CD4-positive, alpha-beta memory T cell (primary cell): ENCODE measurements around the gene TDRD15. TPM values are rescaled to one million over a fixed set of nuclear protein-coding genes. Genes with fewer than 3 reads are reported as not detected.
"Not testable (repeated sequence)": the region's sequence is repeated elsewhere in the genome, so short reads cannot be mapped to it uniquely, and the experiment has no call there.

ENCODE experiments used
- CTCF ChIA-PET: fragments of 350-600 bp; sonication (Branson Sonifier 250); formaldehyde crosslinking; loops from one replicate; lab custom pipeline; 2021; ENCODE audit warnings: inconsistent platforms; ENCODE audit not compliant: partially characterized antibody; lab: Charles Lee
- POLR2A ChIA-PET: fragments of 350-600 bp; sonication (Branson Sonifier 250); formaldehyde crosslinking; loops from one replicate; lab custom pipeline; 2021; ENCODE audit not compliant: partially characterized antibody; lab: Charles Lee
- DNase-seq, 5 donors: peaks; one replicate each; pipeline versions ENCODE4 v3.0.0 to v3.0.0-alpha.2; 2020 to 2022; ENCODE audit warnings: mixed read lengths in 1 of 5
- H3K27ac ChIP-seq: one replicate; pipeline ENCODE4 v1.7.0; 2013; ENCODE audit warnings: low read depth, low read length
- H3K27me3 ChIP-seq: 2 replicates; pipeline ENCODE4 v1.7.0; 2013; ENCODE audit warnings: mild to moderate bottlenecking, low read length, moderate library complexity; ENCODE audit not compliant: insufficient read depth
- H3K36me3 ChIP-seq: 2 replicates; pipeline ENCODE4 v1.7.0; 2013; ENCODE audit warnings: mild to moderate bottlenecking, low read length, moderate library complexity; ENCODE audit not compliant: insufficient read depth
- H3K4me1 ChIP-seq: 2 replicates; pipeline ENCODE4 v1.7.0; 2013; ENCODE audit warnings: mild to moderate bottlenecking, low read length, moderate library complexity; ENCODE audit not compliant: insufficient read depth
- H3K4me3 ChIP-seq, 2 donors: one replicate each; pipeline ENCODE4 v1.7.0; 2013; ENCODE audit warnings: low read length in 2 of 2, mild to moderate bottlenecking in 1 of 2
- H3K9me3 ChIP-seq, 2 donors: one replicate each; pipeline ENCODE4 v1.7.0; 2013; ENCODE audit warnings: low read length in 2 of 2, control low read depth in 1 of 2; ENCODE audit not compliant: control insufficient read depth in 1 of 2
- H3K27ac Mint-ChIP-seq, 7 donors: one replicate each; pipeline ENCODE4 v1.8.0; 2020 to 2021; ENCODE audit warnings: mixed read lengths in 7 of 7, mild to moderate bottlenecking in 6 of 7, inconsistent platforms in 3 of 7, moderate library complexity in 3 of 7
- H3K27me3 Mint-ChIP-seq, 2 donors: one replicate each; pipeline ENCODE4 v1.8.0; 2020 to 2021; ENCODE audit warnings: mixed read lengths in 2 of 2
- H3K36me3 Mint-ChIP-seq, 2 donors: one replicate each; pipeline ENCODE4 v1.8.0; 2020 to 2021; ENCODE audit warnings: mixed read lengths in 2 of 2, inconsistent platforms in 1 of 2, mild to moderate bottlenecking in 1 of 2
- H3K4me1 Mint-ChIP-seq, 4 donors: one replicate each; pipeline ENCODE4 v1.8.0; 2020 to 2021; ENCODE audit warnings: mixed read lengths in 4 of 4, mild to moderate bottlenecking in 1 of 4
- H3K4me3 Mint-ChIP-seq, 8 donors: one replicate each; pipeline ENCODE4 v1.8.0; 2020 to 2021; ENCODE audit warnings: mixed read lengths in 8 of 8, mild to moderate bottlenecking in 7 of 8, moderate library complexity in 6 of 8, inconsistent platforms in 3 of 8
- H3K9me3 Mint-ChIP-seq, 8 donors: one replicate each; pipeline ENCODE4 v1.8.0; 2020 to 2021; ENCODE audit warnings: mixed read lengths in 8 of 8, mild to moderate bottlenecking in 5 of 8, inconsistent platforms in 3 of 8, moderate library complexity in 1 of 8
- intact Hi-C: fragments of 100-400 bp; cut with micrococcal nuclease; formaldehyde crosslinking; loops from one replicate; pipeline ENCODE4 v1.15.1; 2023
- polyA plus RNA-seq, 2 donors: library from polyadenylated mRNA; unstranded; fragments of 300-500 nt; fragmentation: Illumina TruSeq; gene quantifications; one replicate each; pipeline ENCODE4 v1.2.3, GENCODE V29; 2021
- total RNA-seq, 2 experiments: library from RNA; stranded (reverse); gene quantifications; one replicate each; pipeline ENCODE4 v1.2.3, GENCODE V29; 2021

TDRD15 gene
- total and polyA plus RNA-seq, 4 experiments from 2014 or later: 0.03 to 0.06 (median 0.06) TPM; not detected in 1

- no peak overlapping the region for H3K27ac ChIP-seq
- no peaks in the 10 kb centered on the region for H3K36me3 ChIP-seq
- H3K4me1 Mint-ChIP-seq: no peaks in the 10 kb centered on the region
- no peak overlapping the region for H3K4me3 ChIP-seq
- H3K36me3 Mint-ChIP-seq: no peaks in the 10 kb centered on the region
- H3K4me3 Mint-ChIP-seq: no peak overlapping the region
- H3K27me3 ChIP-seq: no peaks in the 10 kb centered on the region
- CTCF ChIA-PET: no interaction called here
- no peak for DNase-seq
- intact Hi-C loops: no loop called here
- H3K9me3 ChIP-seq: no peaks in the 10 kb centered on the region
- H3K9me3 Mint-ChIP-seq: peaks cover 0 to 3% (median 0%) of the 10 kb centered on the region in 8 donors
- no peak overlapping the region for H3K27ac Mint-ChIP-seq
- POLR2A ChIA-PET: no interaction called here
- H3K27me3 Mint-ChIP-seq: peaks cover 6 to 8% of the 10 kb centered on the region in 2 donors
- no peaks in the 10 kb centered on the region for H3K4me1 ChIP-seq
Measured at GRCh38 chr2:21096458-21096857, 27.3 kb upstream of the TDRD15 start.

GRCh38 chr2:21097331-21097730, 26.4 kb upstream of the TDRD15 start:
- no peak overlapping the region for H3K27ac ChIP-seq
- intact Hi-C loops: no loop called here
- CTCF ChIA-PET: no interaction called here
- no peaks in the 10 kb centered on the region for H3K9me3 ChIP-seq
- DNase-seq: no peak
- Mint-ChIP-seq H3K36me3 (no peaks in the 10 kb centered on the region), H3K4me1 (no peaks in the 10 kb centered on the region), H3K4me3 (no peak overlapping the region), H3K9me3 (peaks cover 0 to 3% (median 0%) of the 10 kb centered on the region in 8 donors), H3K27ac (no peak overlapping the region), H3K27me3 (peaks cover 6 to 8% of the 10 kb centered on the region in 2 donors)
- no peaks in the 10 kb centered on the region for H3K27me3 ChIP-seq
- H3K4me3 ChIP-seq: no peak overlapping the region
- no peaks in the 10 kb centered on the region for H3K4me1 ChIP-seq
- H3K36me3 ChIP-seq: no peaks in the 10 kb centered on the region
- POLR2A ChIA-PET: no interaction called here

DNA sequence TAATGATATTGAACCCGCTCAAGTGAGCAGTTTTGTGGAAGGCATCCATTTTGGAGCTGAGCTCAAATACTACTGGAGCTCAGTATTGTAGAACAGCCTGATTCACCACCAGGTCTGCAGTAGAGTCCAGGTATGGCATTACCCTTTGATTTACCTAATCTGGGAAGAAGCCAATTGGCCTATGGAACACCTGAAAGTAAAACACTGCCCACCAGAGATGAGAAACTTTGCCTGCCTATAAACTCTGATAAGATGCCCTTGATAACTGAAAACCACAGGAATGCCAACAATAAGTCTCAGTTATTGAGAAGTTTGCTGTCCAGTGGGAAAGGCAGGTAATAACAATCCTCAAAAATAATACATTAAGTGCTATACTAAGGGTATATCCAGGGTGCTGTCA, 25.5 kb upstream of the TDRD15 start:
- intact Hi-C loops: no loop called here
- no peaks in the 10 kb centered on the region for H3K4me1 Mint-ChIP-seq
- H3K4me3 Mint-ChIP-seq: no peak overlapping the region
- CTCF ChIA-PET: no interaction called here
- H3K27me3 Mint-ChIP-seq: peaks cover 6 to 9% of the 10 kb centered on the region in 2 donors
- DNase-seq: no peak
- peaks cover 0 to under 1% (median 0%) of the 10 kb centered on the region in 8 donors for H3K9me3 Mint-ChIP-seq
- Histone ChIP-seq H3K4me3 (no peak overlapping the region), H3K4me1 (no peaks in the 10 kb centered on the region), H3K9me3 (no peaks in the 10 kb centered on the region), H3K36me3 (no peaks in the 10 kb centered on the region), H3K27ac (no peak overlapping the region), H3K27me3 (no peaks in the 10 kb centered on the region)
- H3K36me3 Mint-ChIP-seq: no peaks in the 10 kb centered on the region
- no peak overlapping the region for H3K27ac Mint-ChIP-seq
- POLR2A ChIA-PET: no interaction called here

GRCh38 chr2:21099281-21099907, 24.4 kb upstream of the TDRD15 start:
- no peak overlapping the region for H3K27ac ChIP-seq
- Mint-ChIP-seq H3K9me3 (no peaks in the 10 kb centered on the region), H3K27me3 (peaks cover 6 to 8% of the 10 kb centered on the region in 2 donors), H3K36me3 (no peaks in the 10 kb centered on the region), H3K27ac (no peak overlapping the region), H3K4me1 (no peaks in the 10 kb centered on the region), H3K4me3 (no peak overlapping the region)
- H3K4me3 ChIP-seq: no peak overlapping the region
- ChIA-PET POLR2A (no interaction called here), CTCF (no interaction called here)
- H3K36me3 ChIP-seq: no peaks in the 10 kb centered on the region
- DNase-seq: no peak
- no peaks in the 10 kb centered on the region for H3K4me1 ChIP-seq
- H3K9me3 ChIP-seq: no peaks in the 10 kb centered on the region
- intact Hi-C loops: no loop called here
- no peaks in the 10 kb centered on the region for H3K27me3 ChIP-seq

DNA sequence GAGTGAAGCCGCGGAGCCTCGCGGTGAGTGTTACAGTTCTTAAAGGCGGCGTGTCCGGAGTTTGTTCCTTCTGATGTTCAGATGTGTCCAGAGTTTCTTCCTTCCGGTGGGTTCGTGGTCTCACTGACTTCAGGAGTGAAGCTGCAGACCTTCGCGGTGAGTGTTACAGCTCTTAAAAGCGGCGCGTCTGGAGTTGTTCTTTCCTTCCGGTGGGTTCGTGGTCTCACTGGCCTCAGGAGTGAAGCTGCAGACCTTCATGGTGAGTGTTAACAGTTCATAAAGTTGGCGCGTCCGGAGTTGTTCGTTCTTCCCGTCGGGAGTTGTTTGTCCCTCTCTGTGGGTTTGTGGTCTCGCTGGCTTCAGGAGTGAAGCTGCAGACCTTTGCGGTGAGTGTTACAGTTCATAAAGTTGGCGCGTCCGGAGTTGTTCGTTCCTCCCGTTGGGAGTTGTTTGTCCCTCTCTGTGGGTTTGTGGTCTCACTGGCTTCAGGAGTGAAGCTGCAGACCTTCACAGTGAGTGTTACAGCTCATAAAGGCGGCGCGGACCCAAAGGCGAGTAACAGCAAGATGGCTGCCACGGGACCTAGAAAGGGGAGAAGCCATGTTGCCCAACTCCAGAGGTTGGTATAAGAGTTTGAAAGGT, 22.1 kb upstream of the TDRD15 start:
- POLR2A ChIA-PET, CTCF ChIA-PET: not testable (repeated sequence)

GRCh38 chr2:21102356-21102755, 21.4 kb upstream of the TDRD15 start:
- Histone ChIP-seq H3K36me3 (no peaks in the 10 kb centered on the region), H3K27me3 (no peaks in the 10 kb centered on the region), H3K27ac (no peak overlapping the region), H3K4me3 (no peak overlapping the region), H3K9me3 (no peaks in the 10 kb centered on the region), H3K4me1 (no peaks in the 10 kb centered on the region)
- CTCF ChIA-PET: no interaction called here
- intact Hi-C loops: no loop called here
- no peak for DNase-seq
- POLR2A ChIA-PET: no interaction called here
- Mint-ChIP-seq H3K4me3 (no peak overlapping the region), H3K27ac (no peak overlapping the region), H3K9me3 (no peaks in the 10 kb centered on the region), H3K36me3 (no peaks in the 10 kb centered on the region), H3K4me1 (no peaks in the 10 kb centered on the region), H3K27me3 (peaks cover 2 to 7% of the 10 kb centered on the region in 2 donors)

More for the DNA sequence above, 22.1 kb upstream of the TDRD15 start:
- H3K9me3 ChIP-seq, H3K9me3 Mint-ChIP-seq, H3K27me3 Mint-ChIP-seq, H3K27ac ChIP-seq, H3K4me3 ChIP-seq, H3K4me1 Mint-ChIP-seq, H3K36me3 Mint-ChIP-seq, H3K4me1 ChIP-seq, DNase-seq, H3K27me3 ChIP-seq, intact Hi-C loops, H3K36me3 ChIP-seq: not testable (repeated sequence)
- Mint-ChIP-seq H3K4me3 (peak overlapping the region; percentile 6 to 58 (median 39)), H3K27ac (peak overlapping the region in 1 of 7 donors; percentile 9)

DNA sequence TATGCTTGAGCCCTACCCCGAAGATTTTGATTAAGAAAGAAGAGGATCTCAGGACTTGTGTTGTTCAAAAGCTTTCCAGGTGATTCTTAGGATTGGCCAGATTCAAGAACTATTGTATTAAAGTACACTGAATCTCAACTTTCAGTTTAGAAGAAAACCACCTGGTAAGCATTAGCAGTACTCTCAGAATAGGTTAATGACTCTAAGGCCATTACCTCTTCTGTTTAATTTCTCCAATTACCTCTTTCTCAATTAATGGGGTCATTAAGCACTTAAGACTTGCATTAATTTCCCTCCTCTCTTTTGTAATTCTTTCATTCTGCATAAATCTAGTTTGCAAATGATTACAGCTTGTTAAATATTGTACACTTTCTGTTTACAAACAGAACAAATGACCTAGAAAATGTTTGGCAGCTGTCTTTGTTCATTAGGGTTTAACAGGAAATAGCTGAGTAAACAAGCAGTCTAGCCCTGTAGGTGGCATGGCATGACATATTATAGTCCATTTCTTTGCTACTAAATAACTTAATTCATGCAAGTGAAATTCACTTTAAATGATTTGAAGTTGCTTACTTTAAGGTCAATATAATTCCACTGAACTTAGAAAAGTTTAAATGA, 20.4 kb upstream of the TDRD15 start:
- Mint-ChIP-seq H3K4me1 (no peaks in the 10 kb centered on the region), H3K27ac (no peak overlapping the region), H3K36me3 (no peaks in the 10 kb centered on the region), H3K9me3 (no peaks in the 10 kb centered on the region), H3K4me3 (no peak overlapping the region), H3K27me3 (peaks cover 2 to 7% of the 10 kb centered on the region in 2 donors)
- ChIA-PET CTCF (no interaction called here), POLR2A (no interaction called here)
- Histone ChIP-seq H3K36me3 (no peaks in the 10 kb centered on the region), H3K4me3 (no peak overlapping the region), H3K4me1 (no peaks in the 10 kb centered on the region), H3K27me3 (no peaks in the 10 kb centered on the region), H3K9me3 (no peaks in the 10 kb centered on the region), H3K27ac (no peak overlapping the region)
- DNase-seq: no peak
- intact Hi-C loops: no loop called here
